Esophagus squamous epithelium (tissue), 5 donors: ENCODE results near the gene ASS1. TPM values are rescaled to one million over a fixed set of nuclear protein-coding genes. Genes with fewer than 3 reads are reported as not detected.
A peak's percentile ranks its signal among the peaks of the same experiment; 100 is the strongest.

Experiments used
- DNase-seq: peaks from one replicate; lab custom pipeline; 2025; lab: John Stamatoyannopoulos, UW
- H3K27ac ChIP-seq, 4 donors: fragments of 200-600 bp; sonication (generic); one replicate each; pipeline ENCODE4 v1.5.1; 2016 to 2019; ENCODE audit warnings: mild to moderate bottlenecking in 1 of 4
- H3K27me3 ChIP-seq, 4 donors: fragments of 200-600 bp; sonication (generic); 1 replicate in 3 of 4; 2 replicates in 1 of 4; pipeline versions ENCODE4 v1.5.1 to v1.6.0; 2017 to 2021; ENCODE audit warnings: antibody characterized with exemption in 1 of 4
- H3K36me3 ChIP-seq, 3 donors: fragments of 200-600 bp; sonication (generic); one replicate each; pipeline ENCODE4 v1.5.1; 2016 to 2019
- H3K4me1 ChIP-seq, 3 donors: fragments of 200-600 bp; sonication (generic); one replicate each; pipeline ENCODE4 v1.5.1; 2017 to 2019
- H3K4me3 ChIP-seq, 4 donors: fragments of 200-600 bp; sonication (generic); 1 replicate in 3 of 4; 2 replicates in 1 of 4; pipeline ENCODE4 v1.5.1; 2016 to 2019; ENCODE audit warnings: mild to moderate bottlenecking in 2 of 4, moderate library complexity in 1 of 4
- H3K9me3 ChIP-seq, 3 donors: fragments of 200-600 bp; sonication (generic); one replicate each; pipeline ENCODE4 v1.5.1; 2016 to 2019
- CTCF ChIP-seq, 6 experiments: fragments of 450-650 bp in 4 of 6; fragments of 200-600 bp in 2 of 6; sonication (generic) in 2 of 6; IDR thresholded peaks; one replicate each; pipeline ENCODE4 v1.5.1; 2016 to 2019; ENCODE audit warnings: antibody characterized with exemption in 6 of 6, mild to moderate bottlenecking in 4 of 6, moderate library complexity in 4 of 6
- POLR2A ChIP-seq, 4 donors: fragments of 450-650 bp; IDR thresholded peaks; one replicate each; pipeline ENCODE4 v1.6.1; 2017; ENCODE audit warnings: antibody characterized with exemption in 4 of 4, mild to moderate bottlenecking in 4 of 4, moderate library complexity in 3 of 4
- WGBS, 2 donors: methylation state at CpG; one replicate each; pipeline ENCODE4 v1.1.5; 2018; 5-methylcytosine and 5-hydroxymethylcytosine counted together
- intact Hi-C: fragments of 100-400 bp; cut with DNase I; formaldehyde crosslinking; loops from one replicate; pipeline ENCODE4 v1.15.0; 2022
- total RNA-seq, 4 donors: library from RNA; depleted of rRNA; stranded (reverse); fragments of >200 nt; gene quantifications; one replicate each; pipeline ENCODE4 v1.1.0, GENCODE V29; 2016
- donor health status: DM: yes; HTN: yes; CAD: no.

The ASS1 gene
- total RNA-seq, 4 donors from 2014 or later: 33.5 to 203 (median 85.2) TPM

- no peak overlapping the region for H3K27ac ChIP-seq
- peaks cover 0 to 41% (median 4%) of the 10 kb centered on the region in 3 donors for H3K36me3 ChIP-seq
- no peaks in the 10 kb centered on the region for H3K9me3 ChIP-seq
- intact Hi-C loops: loop anchor here (2.0 kb wide), 1 partner anchor 220 kb away; no protein-coding TSS in a partner anchor
- no peak for TF ChIP-seq POLR2A (IDR thresholded peaks at IDR 0.05)
- peak; percentile 89 to 95 (median 91) for TF ChIP-seq CTCF (IDR thresholded peaks at IDR 0.05)
- DNase-seq: no peak
- H3K4me1 ChIP-seq: peaks cover 0 to 7% (median 0%) of the 10 kb centered on the region in 3 donors
- peaks cover 0 to 4% (median 0%) of the 10 kb centered on the region in 4 donors for H3K27me3 ChIP-seq
- no peak overlapping the region for H3K4me3 ChIP-seq
- 16% methylated on average over 5 of the region's 22 CpGs; no CpG with 5 or more reads in 1 of the 2 donors for WGBS, 2 donors
Measured at GRCh38 chr9:130461218-130461630, 16.5 kb downstream of the ASS1 start.

- intact Hi-C loops: loop anchor here (2.0 kb wide), 1 partner anchor 219 kb away; no protein-coding TSS in a partner anchor
Measured at GRCh38 chr9:130461731-130462130, 17.0 kb downstream of the ASS1 start.

GRCh38 chr9:130462685-130463540 is 18.2 kb downstream of the ASS1 start:
- Histone ChIP-seq H3K9me3 (no peaks in the 10 kb centered on the region), H3K4me3 (no peak overlapping the region), H3K36me3 (peaks cover 0 to 54% (median 4%) of the 10 kb centered on the region in 3 donors), H3K27me3 (peaks cover 0 to 11% (median 0%) of the 10 kb centered on the region in 4 donors), H3K27ac (no peak overlapping the region), H3K4me1 (peaks cover 0 to 7% (median 0%) of the 10 kb centered on the region in 3 donors)
- intact Hi-C loops: no loop called here
- 88% methylated on average over 4 to 14 of the region's 27 CpGs for WGBS, 2 donors
- DNase-seq: no peak
- no peak for TF ChIP-seq CTCF (IDR thresholded peaks at IDR 0.05)
- no peak for TF ChIP-seq POLR2A (IDR thresholded peaks at IDR 0.05)

More at GRCh38 chr9:130461731-130462130, 17.0 kb downstream of the ASS1 start:
- Histone ChIP-seq H3K27ac (no peak overlapping the region), H3K4me3 (no peak overlapping the region), H3K27me3 (peaks cover 0 to 5% (median 0%) of the 10 kb centered on the region in 4 donors), H3K9me3 (no peaks in the 10 kb centered on the region), H3K4me1 (peaks cover 0 to 7% (median 0%) of the 10 kb centered on the region in 3 donors), H3K36me3 (peaks cover 0 to 46% (median 4%) of the 10 kb centered on the region in 3 donors)
- DNase-seq: no peak
- TF ChIP-seq CTCF (IDR thresholded peaks at IDR 0.05) (no peak), POLR2A (IDR thresholded peaks at IDR 0.05) (no peak)
- WGBS, 2 donors: 81% methylated on average over 9 of the region's 11 CpGs; no CpG with 5 or more reads in 1 of the 2 donors

- Histone ChIP-seq H3K27me3 (peaks cover 0 to 11% (median 0%) of the 10 kb centered on the region in 4 donors), H3K27ac (no peak overlapping the region), H3K9me3 (no peaks in the 10 kb centered on the region), H3K36me3 (peaks cover 0 to 62% (median 4%) of the 10 kb centered on the region in 3 donors), H3K4me1 (peaks cover 0 to 7% (median 0%) of the 10 kb centered on the region in 3 donors), H3K4me3 (no peak overlapping the region)
- TF ChIP-seq POLR2A (IDR thresholded peaks at IDR 0.05) (no peak), CTCF (IDR thresholded peaks at IDR 0.05) (no peak)
- 75 to 84% methylated on average over 14 to 15 of the region's 22 CpGs for WGBS, 2 donors
- intact Hi-C loops: no loop called here
- DNase-seq: no peak
Measured at GRCh38 chr9:130463763-130464745, 19.3 kb downstream of the ASS1 start.
